ENCODE data around the gene DOCK2.

- TF ChIP-seq POLR2A (IDR thresholded peaks at IDR 0.05) (no peak), CTCF (IDR thresholded peaks at IDR 0.05) (no peak)
Measured at GRCh38 chr5:170121321-170121720, 484.2 kb downstream of the DOCK2 start.

All from adrenal gland (tissue), 5 donors.